IPS-20b (cell line): ENCODE measurements around the gene TESPA1.

Experiments used
- H3K27ac ChIP-seq: one replicate; pipeline ENCODE4 v1.5.1; 2013; ENCODE audit warnings: low read length
- H3K27me3 ChIP-seq: 2 replicates; pipeline ENCODE4 v1.6.1; 2013; ENCODE audit warnings: mild to moderate bottlenecking, low read length, inconsistent platforms; ENCODE audit not compliant: insufficient read depth
- H3K36me3 ChIP-seq: 2 replicates; pipeline ENCODE4 v1.6.1; 2013; ENCODE audit warnings: low read depth, mild to moderate bottlenecking, inconsistent platforms, low read length, moderate library complexity; ENCODE audit not compliant: insufficient read depth
- H3K4me1 ChIP-seq: 2 replicates; pipeline ENCODE4 v1.6.1; 2013; ENCODE audit warnings: mild to moderate bottlenecking, control low read depth, inconsistent platforms, low read length, moderate library complexity; ENCODE audit not compliant: insufficient read depth
- H3K4me3 ChIP-seq: 2 replicates; pipeline ENCODE4 v1.5.1; 2013; ENCODE audit warnings: mild to moderate bottlenecking, low read length, inconsistent platforms
- H3K9ac ChIP-seq: 2 replicates; pipeline ENCODE4 v1.6.1; 2013; ENCODE audit warnings: low read depth, mild to moderate bottlenecking, inconsistent platforms, low read length, moderate library complexity
- H3K9me3 ChIP-seq: 2 replicates; pipeline ENCODE4 v1.6.1; 2013; ENCODE audit warnings: mild to moderate bottlenecking, low read depth, low read length, inconsistent platforms; ENCODE audit not compliant: insufficient read depth

Gene TESPA1

GRCh38 chr12:54984658-54985376 lies at the start of gene TESPA1:
TESPA1 (minus strand) TSS chr12:54984762; CDS start chr12:54974562, 10,200 bp downstream.
- Histone ChIP-seq H3K27me3 (no peaks in the 10 kb centered on the region), H3K27ac (no peak within 1 kb of the TSS), H3K4me3 (no peak within 1 kb of the TSS), H3K36me3 (no peaks in the 10 kb centered on the region), H3K9me3 (no peaks in the 10 kb centered on the region), H3K4me1 (no peaks in the 10 kb centered on the region), H3K9ac (no peak within 1 kb of the TSS)

GRCh38 chr12:55034218-55034617 lies 49.7 kb upstream of the TESPA1 start:
- no peak overlapping the region for H3K27ac ChIP-seq
- no peak overlapping the region for H3K9ac ChIP-seq
- no peaks in the 10 kb centered on the region for H3K27me3 ChIP-seq
- no peaks in the 10 kb centered on the region for H3K36me3 ChIP-seq
- peaks cover 8% of the 10 kb centered on the region for H3K4me1 ChIP-seq
- no peak overlapping the region for H3K4me3 ChIP-seq
- H3K9me3 ChIP-seq, result no peaks in the 10 kb centered on the region

- Histone ChIP-seq H3K4me3 (no peak overlapping the region), H3K4me1 (no peaks in the 10 kb centered on the region), H3K9ac (no peak overlapping the region), H3K27ac (no peak overlapping the region), H3K9me3 (no peaks in the 10 kb centered on the region), H3K36me3 (no peaks in the 10 kb centered on the region), H3K27me3 (peaks cover 14% of the 10 kb centered on the region)
These were observed 40.9 kb upstream of the TESPA1 start for GRCh38 chr12:55025508-55025907.

- no peak overlapping the region for H3K4me3 ChIP-seq
- no peak overlapping the region for H3K9ac ChIP-seq
- peaks cover 19% of the 10 kb centered on the region for H3K27me3 ChIP-seq
- H3K9me3 ChIP-seq, result no peaks in the 10 kb centered on the region
- H3K27ac ChIP-seq, result no peak overlapping the region
- no peaks in the 10 kb centered on the region for H3K4me1 ChIP-seq
- H3K36me3 ChIP-seq, result no peaks in the 10 kb centered on the region
These were observed 40.0 kb upstream of the TESPA1 start for GRCh38 chr12:55024575-55024974.

GRCh38 chr12:55019784-55020183 lies 35.2 kb upstream of the TESPA1 start, which contains the start of gene NEUROD4:
NEUROD4 (plus strand) TSS chr12:55019974; CDS start chr12:55026440, 6,466 bp downstream.
- H3K4me3 ChIP-seq, result peak within 1 kb of the TSS; percentile 58

GRCh38 chr12:55017416-55017925 lies 32.9 kb upstream of the TESPA1 start:
- Histone ChIP-seq H3K9me3 (peaks cover 10% of the 10 kb centered on the region; the same call in 1 of the 2 replicates), H3K4me3 (no peak overlapping the region), H3K27ac (no peak overlapping the region), H3K36me3 (no peaks in the 10 kb centered on the region), H3K27me3 (peaks cover 24% of the 10 kb centered on the region), H3K9ac (no peak overlapping the region), H3K4me1 (peaks cover 6% of the 10 kb centered on the region; the same call in 1 of the 2 replicates)

More at GRCh38 chr12:55019784-55020183, 35.2 kb upstream of the TESPA1 start, which contains the start of gene NEUROD4:
- Histone ChIP-seq H3K36me3 (no peaks in the 10 kb centered on the region), H3K27ac (no peak within 1 kb of the TSS), H3K9ac (peak within 1 kb of the TSS; percentile 19; the same call in 1 of the 2 replicates), H3K4me1 (peaks cover 6% of the 10 kb centered on the region; the same call in 1 of the 2 replicates), H3K9me3 (no peaks in the 10 kb centered on the region), H3K27me3 (peaks cover 24% of the 10 kb centered on the region)

- H3K4me1 ChIP-seq, result peaks cover 9% of the 10 kb centered on the region; the same call in 1 of the 2 replicates
- no peak overlapping the region for H3K9ac ChIP-seq
- H3K36me3 ChIP-seq, result no peaks in the 10 kb centered on the region
- peaks cover 8% of the 10 kb centered on the region; the same call in 1 of the 2 replicates for H3K9me3 ChIP-seq
- no peak overlapping the region for H3K4me3 ChIP-seq
- H3K27ac ChIP-seq, result no peak overlapping the region
- no peaks in the 10 kb centered on the region for H3K27me3 ChIP-seq
These were observed 24.5 kb upstream of the TESPA1 start for GRCh38 chr12:55008944-55009585.

GRCh38 chr12:55002355-55002754 lies 17.8 kb upstream of the TESPA1 start:
- no peaks in the 10 kb centered on the region for H3K36me3 ChIP-seq
- H3K4me3 ChIP-seq, result no peak overlapping the region
- no peaks in the 10 kb centered on the region for H3K27me3 ChIP-seq
- H3K4me1 ChIP-seq, result peaks cover 12% of the 10 kb centered on the region
- no peak overlapping the region for H3K9ac ChIP-seq
- H3K9me3 ChIP-seq, result no peaks in the 10 kb centered on the region
- H3K27ac ChIP-seq, result no peak overlapping the region

GRCh38 chr12:55001198-55001868 lies 16.8 kb upstream of the TESPA1 start:
- Histone ChIP-seq H3K9ac (no peak overlapping the region), H3K36me3 (no peaks in the 10 kb centered on the region), H3K9me3 (no peaks in the 10 kb centered on the region), H3K27ac (no peak overlapping the region), H3K4me3 (no peak overlapping the region), H3K27me3 (no peaks in the 10 kb centered on the region), H3K4me1 (peaks cover 19% of the 10 kb centered on the region)

- no peaks in the 10 kb centered on the region for H3K9me3 ChIP-seq
- no peak overlapping the region for H3K9ac ChIP-seq
- no peak overlapping the region for H3K27ac ChIP-seq
- no peaks in the 10 kb centered on the region for H3K36me3 ChIP-seq
- H3K27me3 ChIP-seq, result no peaks in the 10 kb centered on the region
- no peak overlapping the region for H3K4me3 ChIP-seq
- peaks cover 19% of the 10 kb centered on the region for H3K4me1 ChIP-seq
These were observed 14.5 kb upstream of the TESPA1 start for GRCh38 chr12:54998958-54999510.

- no peaks in the 10 kb centered on the region for H3K9me3 ChIP-seq
- no peaks in the 10 kb centered on the region for H3K27me3 ChIP-seq
- peaks cover 19% of the 10 kb centered on the region for H3K4me1 ChIP-seq
- peak overlapping the region; percentile 13; the same call in 1 of the 2 replicates for H3K4me3 ChIP-seq
- H3K9ac ChIP-seq, result no peak overlapping the region
- H3K27ac ChIP-seq, result peak overlapping the region; percentile 29
- no peaks in the 10 kb centered on the region for H3K36me3 ChIP-seq
These were observed 13.5 kb upstream of the TESPA1 start for GRCh38 chr12:54997929-54998522.
